GM21723 (cell line): ENCODE data around the gene SEPTIN12.
"Not testable (repeated sequence)": the region's sequence is repeated elsewhere in the genome, so short reads cannot be mapped to it uniquely, and the experiment has no call there.

Experiments
- ATAC-seq: cut with Tn5 transposase; IDR thresholded peaks from one replicate; pipeline ENCODE4 v1.9.1; 2021; ENCODE audit warnings: mild to moderate bottlenecking, moderate library complexity; ENCODE audit not compliant: unreplicated experiment

SEPTIN12 gene

GRCh38 chr16:4760221-4760910 is 27.8 kb downstream of the SEPTIN12 start:
- no peak for ATAC-seq

- no peak for ATAC-seq
Observed at GRCh38 chr16:4755687-4756086, 32.5 kb downstream of the SEPTIN12 start.

GRCh38 chr16:4754865-4755264 is 33.3 kb downstream of the SEPTIN12 start:
- no peak for ATAC-seq

GRCh38 chr16:4753227-4753626 is 34.9 kb downstream of the SEPTIN12 start:
- no peak for ATAC-seq

DNA sequence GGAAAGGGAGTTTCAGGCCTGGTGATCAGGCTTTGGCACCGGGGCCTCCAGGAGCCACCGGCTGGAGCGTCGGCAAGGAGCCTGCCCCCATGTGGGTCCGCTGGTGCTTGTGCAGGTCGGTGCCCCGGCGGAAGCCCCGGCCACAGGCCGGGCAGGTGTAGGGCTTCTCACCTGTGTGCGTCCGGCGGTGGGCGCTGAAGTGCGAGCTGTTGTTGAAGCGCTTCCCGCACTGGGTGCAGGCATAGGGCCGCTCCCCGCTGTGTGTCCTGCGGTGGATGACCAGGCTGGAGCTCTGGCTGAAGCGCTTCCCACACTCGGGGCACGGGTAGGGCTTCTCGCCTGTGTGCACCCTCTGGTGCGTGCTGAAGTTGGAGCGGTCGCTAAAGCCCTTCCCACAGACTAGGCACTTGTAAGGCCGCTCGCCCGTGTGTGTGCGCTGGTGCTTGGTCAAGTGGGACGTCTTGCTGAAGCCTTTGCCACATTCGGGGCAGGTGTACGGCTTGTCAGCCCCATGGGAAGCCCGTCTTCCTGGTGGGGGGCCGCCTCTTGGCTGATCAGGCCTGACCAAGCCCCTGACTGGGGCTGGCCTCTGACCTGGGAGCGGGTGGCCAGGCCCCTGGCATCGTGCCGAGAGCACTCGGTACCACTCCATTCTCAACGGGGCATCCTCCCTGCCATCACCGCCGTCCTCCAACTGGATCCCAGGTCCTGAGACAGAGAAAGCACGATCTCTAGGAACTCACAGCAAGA is 35.6 kb downstream of the SEPTIN12 start:
- ATAC-seq, result no peak

DNA sequence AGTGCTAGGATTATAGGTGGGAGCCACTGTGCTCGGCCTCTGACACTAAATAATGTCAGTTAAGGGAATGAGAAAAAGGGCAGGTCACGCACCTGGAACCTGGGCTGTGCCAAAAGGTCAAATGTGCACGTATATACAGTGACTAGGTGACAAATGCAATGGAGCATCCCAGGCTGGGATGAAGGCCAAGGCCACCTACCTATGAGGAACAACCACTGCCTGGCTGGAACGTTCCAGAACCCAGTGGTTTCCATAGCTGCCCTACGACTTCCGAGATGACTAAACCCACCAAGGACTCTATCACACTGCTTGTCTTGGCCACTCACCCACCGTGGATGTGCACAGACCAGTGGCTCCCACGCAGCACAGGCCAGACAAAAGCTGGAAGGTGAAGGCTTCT is 37.2 kb downstream of the SEPTIN12 start:
- no peak for ATAC-seq

DNA sequence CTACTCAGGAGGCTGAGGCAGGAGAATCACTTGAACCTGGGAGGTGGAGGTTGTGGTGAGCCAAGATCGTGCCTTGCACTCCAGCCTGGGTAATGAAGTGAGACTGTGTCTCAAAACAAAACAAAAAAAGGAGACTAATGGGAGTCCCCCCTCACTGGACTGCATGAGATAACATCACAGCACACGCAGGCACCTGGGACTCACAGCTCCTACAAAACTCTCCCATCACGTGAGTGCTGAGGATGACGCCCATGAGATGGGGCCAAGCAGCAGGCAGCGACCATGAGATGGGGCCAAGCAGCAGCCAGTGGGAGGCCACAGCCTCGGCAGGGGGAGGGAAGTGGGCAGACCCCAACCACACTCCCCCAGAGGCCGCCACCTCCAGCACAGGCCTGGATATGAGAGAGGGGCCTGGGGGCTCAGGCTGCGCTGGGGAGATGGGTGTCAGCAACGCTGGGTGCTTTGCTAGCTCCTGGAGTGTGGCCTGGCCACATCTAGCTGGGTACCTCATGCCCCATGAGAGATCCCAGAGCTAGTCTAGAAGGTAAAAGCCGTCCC is 38.4 kb downstream of the SEPTIN12 start:
- no peak for ATAC-seq

- ATAC-seq, result no peak
Observed at GRCh38 chr16:4748682-4749411, 39.3 kb downstream of the SEPTIN12 start.

GRCh38 chr16:4747906-4748681 is 40.1 kb downstream of the SEPTIN12 start:
- no peak for ATAC-seq

DNA sequence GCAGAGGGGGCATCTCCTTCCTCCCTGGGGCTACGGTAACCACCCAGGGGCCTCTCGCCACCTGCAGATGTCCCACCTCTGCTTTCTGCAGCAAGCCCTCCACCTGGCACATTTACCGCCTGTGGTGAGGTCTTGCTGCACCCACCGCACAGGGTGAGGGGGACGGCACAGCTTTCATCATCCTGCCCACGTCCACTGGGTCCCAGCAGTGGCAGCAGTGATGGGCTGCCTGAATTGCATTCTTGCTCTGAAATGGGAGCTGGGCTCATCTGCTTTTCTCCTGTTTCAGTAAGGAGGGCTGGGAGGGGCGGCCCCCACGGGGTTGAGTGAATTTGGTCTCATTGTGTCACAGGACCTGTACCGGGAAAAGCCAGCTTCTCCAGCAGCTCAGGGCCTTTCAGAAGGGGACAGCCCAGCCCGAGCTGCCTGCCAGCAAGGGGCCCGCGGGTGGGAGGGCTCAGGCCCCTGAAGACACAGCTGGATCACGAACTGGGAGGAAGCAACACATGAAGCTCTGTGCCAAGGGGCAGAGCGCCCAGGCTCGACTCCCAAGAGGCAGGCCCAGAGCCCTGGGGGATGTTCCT is 41.1 kb downstream of the SEPTIN12 start:
- ATAC-seq, result no peak

- no peak for ATAC-seq
Observed at GRCh38 chr16:4746215-4746614, 41.9 kb downstream of the SEPTIN12 start.

- ATAC-seq, result no peak
Observed at GRCh38 chr16:4745274-4745569, 42.9 kb downstream of the SEPTIN12 start.

GRCh38 chr16:4744555-4745273 is 43.4 kb downstream of the SEPTIN12 start:
- no peak for ATAC-seq

DNA sequence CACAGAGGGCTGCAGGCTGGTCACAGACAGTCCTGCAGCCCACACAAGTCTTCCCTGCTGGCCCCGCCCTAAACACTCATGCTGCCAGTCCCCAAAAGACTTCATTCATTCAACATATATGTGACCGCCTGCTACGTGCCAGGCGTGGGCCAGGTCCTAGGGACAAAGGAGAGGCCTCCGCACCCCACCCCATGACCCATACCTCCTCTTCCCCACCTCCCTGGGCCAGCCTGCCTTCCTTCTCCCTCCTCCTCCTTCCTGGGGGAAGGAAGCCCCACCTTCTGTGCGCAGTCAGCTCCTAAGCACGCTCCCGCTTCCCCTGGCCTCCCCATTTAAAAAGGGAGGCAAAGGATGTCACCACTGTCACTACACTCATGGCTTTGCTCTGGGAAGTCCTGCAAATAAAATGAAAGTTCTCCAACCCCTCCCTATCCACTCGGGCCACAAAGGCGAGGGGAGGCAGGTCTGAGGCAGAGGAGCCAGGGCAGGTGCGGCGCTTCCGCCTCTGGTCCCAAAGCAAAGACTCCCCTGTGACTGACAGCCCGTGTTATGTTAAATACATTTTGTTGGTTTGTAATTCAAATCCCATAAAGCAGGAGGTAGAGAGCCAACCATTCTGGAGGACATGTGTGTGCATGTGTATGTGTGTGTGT is 44.8 kb downstream of the SEPTIN12 start:
- ATAC-seq, result no peak

GRCh38 chr16:4738370-4738769 is 49.8 kb downstream of the SEPTIN12 start:
- ATAC-seq, result not testable (repeated sequence)

DNA sequence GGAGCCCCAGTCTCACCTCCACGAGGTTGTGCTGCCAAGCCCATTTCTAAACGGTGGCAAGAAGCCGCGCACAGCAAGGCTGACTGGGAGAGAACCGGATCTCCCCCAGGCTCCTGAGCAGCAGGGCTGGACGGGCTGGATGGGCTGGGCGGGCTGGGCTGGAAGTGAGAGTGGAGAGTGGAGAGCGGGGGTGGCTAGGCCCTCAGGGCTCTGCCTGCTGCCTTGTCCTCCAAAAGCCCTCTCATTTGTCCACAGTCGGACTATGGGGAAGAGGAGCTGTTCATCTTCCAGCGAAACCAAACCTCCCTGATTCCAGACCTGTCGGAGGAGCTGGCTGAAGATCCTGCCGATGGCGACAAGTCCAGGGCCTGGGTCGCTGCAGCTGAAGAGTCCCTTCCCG is 50.6 kb downstream of the SEPTIN12 start:
- ATAC-seq, result no peak

- no peak for ATAC-seq
Observed at GRCh38 chr16:4736546-4736945, 51.6 kb downstream of the SEPTIN12 start.

GRCh38 chr16:4734730-4735535 is 53.2 kb downstream of the SEPTIN12 start:
- ATAC-seq, result peak; percentile 67
